Choroid plexus epithelial cell (primary cell): ENCODE results near the gene MATCAP1.

Source experiments
- DNase-seq: peaks from one replicate; pipeline ENCODE4 v3.0.0-alpha.2; 2010; ENCODE audit warnings: low read depth
- H3K4me3 ChIP-seq: 2 replicates; pipeline ENCODE4 v1.5.1; 2011; ENCODE audit warnings: low read depth, mild to moderate bottlenecking, control low read depth, low read length, moderate library complexity
- TF ChIP-seq, protein P1 (sequence below): conservative IDR thresholded peaks from 2 replicates; pipeline ENCODE4 v1.5.1; 2011; ENCODE audit warnings: low read depth, mild to moderate bottlenecking, control low read depth, inconsistent platforms, low read length, moderate library complexity

MATCAP1 gene

DNA sequence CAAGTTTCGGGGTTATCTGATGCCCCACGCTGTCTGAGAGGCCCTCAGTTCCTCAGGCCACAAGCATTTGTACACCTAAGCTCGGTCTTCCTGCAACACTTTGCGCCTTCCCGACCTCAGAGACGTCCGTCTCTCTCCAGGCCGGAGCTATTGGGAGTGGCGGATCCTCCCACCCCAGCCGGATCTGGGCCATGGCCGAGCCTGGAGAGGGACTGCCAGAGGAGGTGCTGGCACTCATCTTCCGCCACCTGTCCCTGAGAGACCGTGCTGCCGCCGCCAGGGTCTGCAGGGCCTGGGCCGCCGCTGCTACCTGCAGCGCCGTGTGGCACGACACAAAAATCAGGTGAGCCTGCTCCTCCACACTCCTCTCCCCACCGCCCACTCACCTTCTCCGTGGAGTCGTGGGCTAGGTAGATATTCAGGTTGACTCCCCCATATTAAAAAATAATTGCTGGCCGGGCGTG is 22.1 kb downstream of the MATCAP1 start:
- TF ChIP-seq, protein P1, sequence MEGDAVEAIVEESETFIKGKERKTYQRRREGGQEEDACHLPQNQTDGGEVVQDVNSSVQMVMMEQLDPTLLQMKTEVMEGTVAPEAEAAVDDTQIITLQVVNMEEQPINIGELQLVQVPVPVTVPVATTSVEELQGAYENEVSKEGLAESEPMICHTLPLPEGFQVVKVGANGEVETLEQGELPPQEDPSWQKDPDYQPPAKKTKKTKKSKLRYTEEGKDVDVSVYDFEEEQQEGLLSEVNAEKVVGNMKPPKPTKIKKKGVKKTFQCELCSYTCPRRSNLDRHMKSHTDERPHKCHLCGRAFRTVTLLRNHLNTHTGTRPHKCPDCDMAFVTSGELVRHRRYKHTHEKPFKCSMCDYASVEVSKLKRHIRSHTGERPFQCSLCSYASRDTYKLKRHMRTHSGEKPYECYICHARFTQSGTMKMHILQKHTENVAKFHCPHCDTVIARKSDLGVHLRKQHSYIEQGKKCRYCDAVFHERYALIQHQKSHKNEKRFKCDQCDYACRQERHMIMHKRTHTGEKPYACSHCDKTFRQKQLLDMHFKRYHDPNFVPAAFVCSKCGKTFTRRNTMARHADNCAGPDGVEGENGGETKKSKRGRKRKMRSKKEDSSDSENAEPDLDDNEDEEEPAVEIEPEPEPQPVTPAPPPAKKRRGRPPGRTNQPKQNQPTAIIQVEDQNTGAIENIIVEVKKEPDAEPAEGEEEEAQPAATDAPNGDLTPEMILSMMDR, result no peak
- H3K4me3 ChIP-seq, result peak overlapping the region; percentile 26
- DNase-seq, result no peak

GRCh38 chr16:67158637-67159600 is 24.8 kb downstream of the MATCAP1 start:
- DNase-seq, result no peak
- TF ChIP-seq, protein P1, result no peak
- peak overlapping the region; percentile 95 for H3K4me3 ChIP-seq

DNA sequence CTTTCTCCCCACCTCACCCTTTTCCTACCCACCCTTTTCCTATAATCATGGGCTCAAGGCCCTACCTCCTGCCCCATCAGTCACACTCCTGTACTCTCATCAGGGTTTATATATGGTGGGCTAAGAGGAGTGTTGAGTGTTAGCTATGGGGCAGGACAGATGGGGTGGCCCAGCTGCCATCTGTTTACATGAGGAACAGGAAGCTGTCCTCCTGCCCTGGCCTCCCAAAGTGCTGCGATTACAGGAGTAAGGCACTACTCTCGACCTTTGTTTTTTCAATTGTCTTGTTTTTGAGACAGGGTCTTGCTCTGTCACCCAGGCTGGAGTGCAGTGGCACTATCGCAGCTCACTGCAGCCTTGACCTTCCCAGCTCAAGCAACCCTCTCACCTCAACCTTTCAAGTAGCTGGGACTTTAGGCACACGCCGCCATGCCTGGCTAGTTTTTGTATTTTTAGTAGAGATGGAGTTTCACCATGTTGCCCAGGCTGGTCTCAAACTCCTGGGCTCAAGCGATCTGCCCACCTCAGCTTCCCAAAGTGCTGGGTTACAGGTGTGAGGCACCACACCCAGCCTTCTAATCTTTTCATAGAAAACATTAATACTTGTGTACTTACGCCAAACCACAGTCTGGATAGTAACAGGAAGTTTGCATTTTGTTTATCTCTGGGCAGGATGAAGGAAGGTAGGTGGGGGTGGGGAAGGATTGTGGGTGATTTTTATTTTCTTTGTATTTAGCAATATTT is 25.7 kb downstream of the MATCAP1 start:
- H3K4me3 ChIP-seq, result no peak overlapping the region
- TF ChIP-seq, protein P1, result no peak
- DNase-seq, result no peak

- DNase-seq, result no peak
- TF ChIP-seq, protein P1, result no peak
Observed at GRCh38 chr16:67157106-67157748, 26.5 kb downstream of the MATCAP1 start.

GRCh38 chr16:67156143-67156844 is 27.5 kb downstream of the MATCAP1 start:
- TF ChIP-seq, protein P1, result no peak
- no peak overlapping the region for H3K4me3 ChIP-seq
- no peak for DNase-seq

More at GRCh38 chr16:67157106-67157748, 26.5 kb downstream of the MATCAP1 start:
- no peak overlapping the region for H3K4me3 ChIP-seq

GRCh38 chr16:67155295-67156142 is 28.2 kb downstream of the MATCAP1 start:
- peak overlapping the region; percentile 28 for H3K4me3 ChIP-seq
- TF ChIP-seq, protein P1, result peak; percentile 64
- DNase-seq, result peak; percentile 83
